ENCODE data around the gene RBFOX2. TPM values are rescaled to one million over a fixed set of nuclear protein-coding genes. Genes with fewer than 3 reads are reported as not detected.

Gene RBFOX2
- total RNA-seq, 1 experiment from 2014 or later, result 91.1 TPM

- Mint-ChIP-seq H3K9me3 (ENCODE audit: unreplicated experiment) (no peaks in the 10 kb centered on the region), H3K4me3 (ENCODE audit: unreplicated experiment) (no peak overlapping the region), H3K27ac (ENCODE audit: unreplicated experiment) (peak overlapping the region; percentile 67), H3K36me3 (ENCODE audit: insufficient read depth, unreplicated experiment) (no peaks in the 10 kb centered on the region), H3K27me3 (ENCODE audit: insufficient read depth, unreplicated experiment) (no peaks in the 10 kb centered on the region), H3K4me1 (ENCODE audit: low read depth, unreplicated experiment) (peaks cover 41% of the 10 kb centered on the region)
- H3K4me3 ChIP-seq (ENCODE audit: low read depth, low read length), result no peak overlapping the region
- no peaks in the 10 kb centered on the region for H3K27me3 ChIP-seq (replicated peaks; ENCODE audit: control insufficient read depth, insufficient read depth, low read length)
- no peak for TF ChIP-seq CTCF (IDR thresholded peaks at IDR 0.05; ENCODE audit: insufficient read depth in 1 of 2, low read depth in 1 of 2, low read length in 1 of 2, severe bottlenecking in 1 of 2, unreplicated experiment in 1 of 2)
- intact Hi-C loops (cut with micrococcal nuclease; ENCODE audit: unreplicated experiment), result no loop called here
- no TSS peak for BruUV-seq (replicated peaks)
- H3K4me1 ChIP-seq, result peaks cover 13% of the 10 kb centered on the region
- ChIA-PET CTCF (no interaction called here), POLR2A (interaction anchor here (0.8 kb wide), 1 partner anchor 24 kb away, joined by 3 read pairs; no protein-coding TSS in a partner anchor)
- DNase-seq, result no peak
- 0 out of 2 replicates have a peak, but pooled peaks cover 3% of the 10 kb centered on the region for H3K9me3 ChIP-seq
- no peaks in the 10 kb centered on the region for H3K36me3 ChIP-seq (ENCODE audit: control insufficient read depth, insufficient read depth, low read length)
Observed at GRCh38 chr22:35879351-35879750, 149.3 kb downstream of the RBFOX2 start.

- intact Hi-C loops (cut with micrococcal nuclease; ENCODE audit: unreplicated experiment), result no loop called here
- Histone ChIP-seq H3K27me3 (replicated peaks; ENCODE audit: control insufficient read depth, insufficient read depth, low read length) (no peaks in the 10 kb centered on the region), H3K9me3 (0 out of 2 replicates have a peak, but pooled peaks cover 3% of the 10 kb centered on the region), H3K4me1 (peaks cover 7% of the 10 kb centered on the region), H3K36me3 (ENCODE audit: control insufficient read depth, insufficient read depth, low read length) (no peaks in the 10 kb centered on the region), H3K4me3 (ENCODE audit: low read depth, low read length) (no peak overlapping the region)
- Mint-ChIP-seq H3K27me3 (ENCODE audit: insufficient read depth, unreplicated experiment) (no peaks in the 10 kb centered on the region), H3K4me3 (ENCODE audit: unreplicated experiment) (no peak overlapping the region), H3K9me3 (ENCODE audit: unreplicated experiment) (no peaks in the 10 kb centered on the region), H3K36me3 (ENCODE audit: insufficient read depth, unreplicated experiment) (peaks cover 4% of the 10 kb centered on the region), H3K27ac (ENCODE audit: unreplicated experiment) (no peak overlapping the region), H3K4me1 (ENCODE audit: low read depth, unreplicated experiment) (peaks cover 22% of the 10 kb centered on the region)
- TF ChIP-seq CTCF (IDR thresholded peaks at IDR 0.05; ENCODE audit: insufficient read depth in 1 of 2, low read depth in 1 of 2, low read length in 1 of 2, severe bottlenecking in 1 of 2, unreplicated experiment in 1 of 2), result no peak
- no peak for DNase-seq
- ChIA-PET POLR2A (no interaction called here), CTCF (no interaction called here)
- BruUV-seq (replicated peaks), result no TSS peak
Observed at GRCh38 chr22:35873426-35873825, 155.2 kb downstream of the RBFOX2 start.

- Mint-ChIP-seq H3K9me3 (ENCODE audit: unreplicated experiment) (no peaks in the 10 kb centered on the region), H3K27ac (ENCODE audit: unreplicated experiment) (no peak overlapping the region), H3K4me3 (ENCODE audit: unreplicated experiment) (no peak overlapping the region), H3K27me3 (ENCODE audit: insufficient read depth, unreplicated experiment) (no peaks in the 10 kb centered on the region), H3K4me1 (ENCODE audit: low read depth, unreplicated experiment) (peaks cover 22% of the 10 kb centered on the region), H3K36me3 (ENCODE audit: insufficient read depth, unreplicated experiment) (peaks cover 4% of the 10 kb centered on the region)
- intact Hi-C loops (cut with micrococcal nuclease; ENCODE audit: unreplicated experiment), result no loop called here
- ChIA-PET POLR2A (no interaction called here), CTCF (no interaction called here)
- H3K9me3 ChIP-seq, result 0 out of 2 replicates have a peak, but pooled peaks cover 3% of the 10 kb centered on the region
- no peaks in the 10 kb centered on the region for H3K27me3 ChIP-seq (replicated peaks; ENCODE audit: control insufficient read depth, insufficient read depth, low read length)
- no peak for DNase-seq
- no peak overlapping the region for H3K4me3 ChIP-seq (ENCODE audit: low read depth, low read length)
- no peaks in the 10 kb centered on the region for H3K36me3 ChIP-seq (ENCODE audit: control insufficient read depth, insufficient read depth, low read length)
- BruUV-seq (replicated peaks), result no TSS peak
- no peak for TF ChIP-seq CTCF (IDR thresholded peaks at IDR 0.05; ENCODE audit: insufficient read depth in 1 of 2, low read depth in 1 of 2, low read length in 1 of 2, severe bottlenecking in 1 of 2, unreplicated experiment in 1 of 2)
- H3K4me1 ChIP-seq, result peaks cover 7% of the 10 kb centered on the region
Observed at GRCh38 chr22:35872451-35872850, 156.2 kb downstream of the RBFOX2 start.

Measured in Caco-2 (cell line).